Liver (tissue), 3 donors: ENCODE data around the gene DUSP9.

ENCODE experiments used
- ATF3 ChIP-seq: IDR thresholded peaks from 2 replicates; pipeline ENCODE4 v1.6.1; 2016; ENCODE audit warnings: antibody characterized with exemption
- CTCF ChIP-seq: fragments of 150-350 bp; IDR thresholded peaks from 2 replicates; pipeline ENCODE4 v1.5.1; 2017; ENCODE audit warnings: improper control_type of control experiment, low read depth, low read length; ENCODE audit not compliant: missing input control
- FOXA1 ChIP-seq: IDR thresholded peaks from 2 replicates; pipeline ENCODE4 v1.6.1; 2016; ENCODE audit warnings: antibody characterized with exemption
- GABPA ChIP-seq, 2 donors: IDR thresholded peaks in 1 of 2; conservative IDR thresholded peaks in 1 of 2; 2 replicates each; pipeline ENCODE4 v1.6.1; 2016; ENCODE audit warnings: antibody characterized with exemption in 2 of 2, mild to moderate bottlenecking in 1 of 2, moderate library complexity in 1 of 2
- HNF4A ChIP-seq, 2 donors: conservative IDR thresholded peaks; 2 replicates each; pipeline ENCODE4 v1.6.1; 2016; ENCODE audit warnings: antibody characterized with exemption in 2 of 2, mild to moderate bottlenecking in 2 of 2
- HNF4G ChIP-seq: IDR thresholded peaks from 2 replicates; pipeline ENCODE4 v1.6.1; 2016; ENCODE audit warnings: antibody characterized with exemption
- JUND ChIP-seq, 2 donors: IDR thresholded peaks; 2 replicates each; pipeline ENCODE4 v1.6.1; 2016; ENCODE audit warnings: antibody characterized with exemption in 2 of 2
- MAX ChIP-seq: IDR thresholded peaks from 2 replicates; pipeline ENCODE4 v1.6.1; 2016; ENCODE audit warnings: antibody characterized with exemption
- RAD21 ChIP-seq, 2 donors: IDR thresholded peaks; 2 replicates each; pipeline ENCODE4 v1.6.1; 2016; ENCODE audit warnings: antibody characterized with exemption in 2 of 2, mild to moderate bottlenecking in 2 of 2
- REST ChIP-seq: IDR thresholded peaks from 2 replicates; pipeline ENCODE4 v1.6.1; 2016; ENCODE audit warnings: antibody characterized with exemption, mild to moderate bottlenecking
- RXRA ChIP-seq, 2 donors: IDR thresholded peaks; 2 replicates each; pipeline ENCODE4 v1.6.1; 2017 to 2018; ENCODE audit warnings: antibody characterized with exemption in 2 of 2, mild to moderate bottlenecking in 1 of 2
- SP1 ChIP-seq: IDR thresholded peaks from 2 replicates; pipeline ENCODE4 v1.6.1; 2018; ENCODE audit warnings: antibody characterized with exemption, mild to moderate bottlenecking
- TAF1 ChIP-seq: conservative IDR thresholded peaks from 2 replicates; pipeline ENCODE4 v1.6.1; 2016; ENCODE audit warnings: antibody characterized with exemption, mild to moderate bottlenecking
- ZBTB33 ChIP-seq: IDR thresholded peaks from 2 replicates; pipeline ENCODE4 v1.6.1; 2016; ENCODE audit warnings: antibody characterized with exemption
- donor health status: healthy.
- donor health status: healthy.

GRCh38 chrX:153649915-153650782 lies 3.1 kb downstream of the DUSP9 start:
- TF ChIP-seq CTCF (no peak), REST (no peak), GABPA (IDR thresholded peaks at IDR 0.05 in 1 of 2, conservative IDR thresholded peaks at IDR 0.05 in 1 of 2) (no peak), FOXA1 (no peak), ZBTB33 (no peak), ATF3 (no peak), RXRA (IDR thresholded peaks at IDR 0.05) (no peak), MAX (no peak), JUND (IDR thresholded peaks at IDR 0.05) (no peak), SP1 (no peak), TAF1 (no peak), HNF4A (conservative IDR thresholded peaks at IDR 0.05) (no peak), HNF4G (no peak), RAD21 (IDR thresholded peaks at IDR 0.05) (no peak)
